HAP-1 (cell line): ENCODE data around the gene ARHGEF25.
"Not testable (repeated sequence)": the region's sequence is repeated elsewhere in the genome, so short reads cannot be mapped to it uniquely, and the experiment has no call there.

ENCODE experiments used
- DNase-seq, 2 experiments: peaks; one replicate each; pipeline ENCODE4 v3.0.0-alpha.2; 2016 to 2020; ENCODE audit warnings: low spot score in 2 of 2
- H3K27me3 ChIP-seq: fragments of 250-450 bp; sonication (Bioruptor Pico); 2 replicates; pipeline ENCODE4 v1.5.1; 2020; ENCODE audit warnings: low read depth, mild to moderate bottlenecking, moderate library complexity
- H3K36me3 ChIP-seq: fragments of 250-450 bp; sonication (Bioruptor Pico); replicated peaks from 2 replicates; pipeline ENCODE4 v1.5.1; 2020; ENCODE audit warnings: mild to moderate bottlenecking
- H3K4me1 ChIP-seq: fragments of 250-450 bp; sonication (Bioruptor Pico); 2 replicates; pipeline ENCODE4 v1.5.1; 2020; ENCODE audit warnings: mild to moderate bottlenecking
- H3K4me3 ChIP-seq: fragments of 250-450 bp; sonication (Bioruptor Pico); 2 replicates; pipeline ENCODE4 v1.5.1; 2020; ENCODE audit warnings: mild to moderate bottlenecking, moderate library complexity
- H3K9me3 ChIP-seq: fragments of 250-450 bp; sonication (Bioruptor Pico); 2 replicates; pipeline ENCODE4 v1.5.1; 2020; ENCODE audit warnings: mild to moderate bottlenecking, moderate library complexity
- in situ Hi-C: fragments of 300-500 bp; cut with MboI; formaldehyde crosslinking; loops from 3 replicates; pipeline ENCODE4 v1.14.3; 2020; ENCODE audit warnings: low sequenced_read_pairs, inconsistent platforms, mixed read lengths

Gene ARHGEF25

DNA sequence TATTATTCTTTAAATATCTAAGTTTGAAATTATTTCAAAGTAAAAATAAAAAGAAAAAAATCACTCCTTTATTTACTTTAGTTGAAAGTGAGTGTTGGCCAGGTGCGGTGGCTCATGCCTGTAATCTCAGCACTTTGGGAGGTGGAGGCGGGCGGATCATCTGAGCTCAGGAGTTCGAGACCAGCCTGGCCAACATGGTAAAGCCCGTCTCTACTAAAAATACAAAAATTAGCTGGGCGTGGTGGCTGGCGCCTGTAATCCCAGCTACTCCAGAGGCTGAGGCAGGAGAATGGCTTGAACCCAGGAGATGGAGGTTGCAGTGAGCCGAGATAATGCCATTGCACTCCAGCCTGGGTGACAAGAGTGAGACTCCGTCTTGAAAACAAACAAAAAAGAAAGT is 25.5 kb downstream of the ARHGEF25 start:
- H3K36me3 ChIP-seq, H3K9me3 ChIP-seq, DNase-seq, in situ Hi-C loops, H3K4me3 ChIP-seq, H3K27me3 ChIP-seq: not testable (repeated sequence)
- H3K4me1 ChIP-seq = peaks cover 13% of the 10 kb centered on the region

- in situ Hi-C loops = no loop called here
- Histone ChIP-seq H3K4me1 (peaks cover 14% of the 10 kb centered on the region), H3K4me3 (no peak overlapping the region), H3K27me3 (no peaks in the 10 kb centered on the region), H3K36me3 (no peaks in the 10 kb centered on the region), H3K9me3 (0 out of 2 replicates have a peak, but pooled peaks cover 2% of the 10 kb centered on the region)
- DNase-seq = no peak
Measured at GRCh38 chr12:57637364-57637763, 26.1 kb downstream of the ARHGEF25 start.

GRCh38 chr12:57638096-57638495 is 26.9 kb downstream of the ARHGEF25 start:
- no peaks in the 10 kb centered on the region for H3K27me3 ChIP-seq
- peaks cover 14% of the 10 kb centered on the region for H3K4me1 ChIP-seq
- DNase-seq = no peak
- no peak overlapping the region for H3K4me3 ChIP-seq
- no peaks in the 10 kb centered on the region for H3K36me3 ChIP-seq
- in situ Hi-C loops = no loop called here
- 0 out of 2 replicates have a peak, but pooled peaks cover 2% of the 10 kb centered on the region for H3K9me3 ChIP-seq

DNA sequence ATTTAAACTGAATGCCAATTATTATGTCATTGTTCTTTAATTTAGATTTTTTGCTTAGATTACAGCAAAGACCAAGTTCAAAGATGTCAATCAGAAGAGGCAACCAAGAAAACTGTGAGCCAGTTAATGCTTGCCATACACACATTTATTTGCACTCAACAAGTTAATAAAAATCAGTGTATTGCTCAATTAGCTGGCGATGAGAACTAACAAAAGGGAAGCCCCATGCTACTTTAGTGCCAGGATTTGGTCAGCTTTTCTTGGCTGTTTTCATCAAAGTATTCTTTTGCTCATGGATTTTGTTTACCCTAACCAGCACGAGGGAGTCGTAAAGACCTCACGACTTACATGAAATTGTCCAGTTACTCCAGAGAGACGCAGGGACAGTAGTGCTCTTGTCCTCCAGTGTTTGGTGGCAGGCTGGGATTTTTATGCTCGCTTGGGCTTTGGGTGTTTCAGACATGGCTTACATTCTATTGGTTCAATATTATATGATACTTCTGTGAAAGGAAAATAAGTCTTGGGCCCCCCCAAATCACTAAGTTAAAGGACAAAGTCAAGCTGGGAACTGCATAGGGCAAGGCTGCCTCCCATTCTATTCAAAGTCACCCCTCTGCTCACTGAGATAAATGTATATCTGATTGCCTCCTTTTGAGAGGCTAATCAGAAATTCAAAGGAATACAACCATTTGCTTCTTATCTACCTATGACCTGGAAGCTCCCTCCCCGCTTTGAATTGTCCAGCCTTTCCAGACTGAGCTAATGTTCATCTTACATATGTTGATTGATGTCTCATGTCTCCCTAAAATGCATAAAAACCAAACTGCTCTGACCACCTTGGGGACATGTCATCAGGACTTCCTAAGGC is 29.2 kb downstream of the ARHGEF25 start:
- DNase-seq = no peak
- in situ Hi-C loops = no loop called here
- Histone ChIP-seq H3K27me3 (no peaks in the 10 kb centered on the region), H3K9me3 (peaks cover 9% of the 10 kb centered on the region), H3K36me3 (no peaks in the 10 kb centered on the region), H3K4me3 (no peak overlapping the region), H3K4me1 (peaks cover 8% of the 10 kb centered on the region)

GRCh38 chr12:57641699-57642442 is 30.6 kb downstream of the ARHGEF25 start:
- Histone ChIP-seq H3K27me3 (no peaks in the 10 kb centered on the region), H3K9me3 (peaks cover 18% of the 10 kb centered on the region), H3K36me3 (no peaks in the 10 kb centered on the region), H3K4me3 (no peak overlapping the region), H3K4me1 (peaks cover 8% of the 10 kb centered on the region)
- in situ Hi-C loops = no loop called here
- DNase-seq = no peak

GRCh38 chr12:57645990-57646658 is 34.9 kb downstream of the ARHGEF25 start:
- peak in 1 of 2 experiments; percentile 52 for DNase-seq
- H3K27me3 ChIP-seq, H3K36me3 ChIP-seq, in situ Hi-C loops, H3K4me1 ChIP-seq, H3K4me3 ChIP-seq: not testable (repeated sequence)
- H3K9me3 ChIP-seq = peaks cover 19% of the 10 kb centered on the region

- H3K27me3 ChIP-seq, DNase-seq, H3K4me3 ChIP-seq, H3K4me1 ChIP-seq, in situ Hi-C loops, H3K36me3 ChIP-seq: not testable (repeated sequence)
- H3K9me3 ChIP-seq = peaks cover 19% of the 10 kb centered on the region
Measured at GRCh38 chr12:57646659-57647049, 35.4 kb downstream of the ARHGEF25 start.

GRCh38 chr12:57654042-57654441 is 42.8 kb downstream of the ARHGEF25 start:
- Histone ChIP-seq H3K9me3 (no peaks in the 10 kb centered on the region), H3K27me3 (no peaks in the 10 kb centered on the region)
- in situ Hi-C loops = no loop called here

DNA sequence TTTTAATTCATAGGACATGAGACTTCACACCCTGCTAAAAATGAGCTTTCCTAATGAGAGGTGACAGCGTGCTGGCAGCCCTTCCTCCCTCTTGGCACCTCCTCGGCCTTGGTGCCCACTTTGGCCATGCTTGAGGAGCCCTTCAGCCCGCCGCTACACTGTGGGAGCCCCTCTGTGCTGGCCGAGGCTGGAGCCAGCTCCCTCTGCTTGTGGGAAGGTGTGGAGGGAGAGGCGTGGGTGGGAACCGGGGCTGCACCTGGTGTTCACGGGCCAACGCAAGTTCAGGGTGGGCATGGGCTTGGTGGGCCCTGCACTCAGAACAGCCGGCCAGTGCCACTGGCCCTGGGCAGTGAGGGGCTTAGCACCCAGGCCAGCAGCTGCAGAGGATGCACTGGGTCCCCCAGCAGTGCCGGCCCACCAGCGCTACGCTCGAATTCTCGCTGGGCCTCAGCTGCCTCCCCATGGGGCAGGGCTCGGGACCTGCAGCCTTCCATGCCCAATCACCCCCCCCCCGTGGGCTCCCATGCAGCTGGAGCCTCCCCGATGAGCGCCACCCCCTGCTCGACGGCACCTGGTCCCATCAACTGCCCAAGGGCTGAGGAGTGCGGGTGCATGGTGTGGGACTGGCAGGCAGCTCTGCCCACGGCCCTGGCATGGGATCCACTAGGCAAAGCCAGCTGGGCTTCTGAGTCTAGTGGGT is 44.5 kb downstream of the ARHGEF25 start:
- Histone ChIP-seq H3K9me3 (peaks cover 4% of the 10 kb centered on the region), H3K36me3 (no peaks in the 10 kb centered on the region), H3K27me3 (no peaks in the 10 kb centered on the region), H3K4me3 (no peak overlapping the region), H3K4me1 (no peaks in the 10 kb centered on the region)
- in situ Hi-C loops = no loop called here
- no peak for DNase-seq

More at GRCh38 chr12:57654042-57654441, 42.8 kb downstream of the ARHGEF25 start:
- no peaks in the 10 kb centered on the region for H3K36me3 ChIP-seq
- DNase-seq = no peak
- no peaks in the 10 kb centered on the region for H3K4me1 ChIP-seq
- no peak overlapping the region for H3K4me3 ChIP-seq

GRCh38 chr12:57656408-57656807 is 45.2 kb downstream of the ARHGEF25 start:
- H3K27me3 ChIP-seq, DNase-seq, H3K36me3 ChIP-seq, H3K9me3 ChIP-seq, in situ Hi-C loops, H3K4me1 ChIP-seq, H3K4me3 ChIP-seq: not testable (repeated sequence)

- Histone ChIP-seq H3K27me3 (no peaks in the 10 kb centered on the region), H3K4me1 (no peaks in the 10 kb centered on the region), H3K4me3 (no peak overlapping the region), H3K9me3 (peaks cover 14% of the 10 kb centered on the region), H3K36me3 (no peaks in the 10 kb centered on the region)
- DNase-seq = no peak
- in situ Hi-C loops = no loop called here
Measured at GRCh38 chr12:57657744-57658143, 46.5 kb downstream of the ARHGEF25 start.

GRCh38 chr12:57658890-57659289 is 47.7 kb downstream of the ARHGEF25 start:
- no peaks in the 10 kb centered on the region for H3K4me1 ChIP-seq
- H3K36me3 ChIP-seq = no peaks in the 10 kb centered on the region
- no peaks in the 10 kb centered on the region for H3K27me3 ChIP-seq
- no peak for DNase-seq
- H3K4me3 ChIP-seq = no peak overlapping the region
- H3K9me3 ChIP-seq = peaks cover 14% of the 10 kb centered on the region
- in situ Hi-C loops = no loop called here

DNA sequence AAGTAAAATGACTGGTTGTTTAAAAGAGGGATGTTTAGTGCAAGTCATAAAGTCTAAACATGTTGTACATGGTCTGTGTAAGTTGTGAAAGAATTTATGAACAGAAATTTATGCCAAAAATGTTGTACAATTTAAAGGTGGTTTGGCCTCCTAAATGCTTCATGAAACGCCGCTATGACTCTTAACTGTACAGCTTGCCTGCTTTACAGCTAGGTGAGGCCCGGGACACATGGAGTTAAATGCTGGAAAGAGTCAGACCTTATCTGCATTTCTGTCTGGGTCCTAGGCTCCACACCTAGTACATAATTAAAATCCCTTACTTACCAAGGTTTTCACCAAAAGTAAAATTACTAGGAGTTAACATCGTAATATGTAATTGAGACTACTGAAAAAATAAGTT is 50.1 kb downstream of the ARHGEF25 start:
- H3K9me3 ChIP-seq = peaks cover 14% of the 10 kb centered on the region
- no peaks in the 10 kb centered on the region for H3K36me3 ChIP-seq
- in situ Hi-C loops = no loop called here
- no peaks in the 10 kb centered on the region for H3K27me3 ChIP-seq
- no peak for DNase-seq
- no peak overlapping the region for H3K4me3 ChIP-seq
- no peaks in the 10 kb centered on the region for H3K4me1 ChIP-seq
